ENCODE data around the gene MYCBPAP.
A peak's percentile ranks its signal among the peaks of the same experiment; 100 is the strongest.

Gene MYCBPAP

GRCh38 chr17:50480854-50481490, 27.3 kb upstream of the MYCBPAP start:
- intact Hi-C loops (cut with DNase I; ENCODE audit: low total_unique reads): loop anchor here (5.0 to 10.0 kb wide), 2 partner anchors 61 to 204 kb away; no protein-coding TSS in a partner anchor
- Histone ChIP-seq H3K27ac (peak overlapping the region; percentile 84 to 91), H3K27me3 (peaks cover 0 to 8% of the 10 kb centered on the region in 2 donors), H3K36me3 (peaks cover 9 to 35% (median 28%) of the 10 kb centered on the region in 3 donors), H3K4me1 (peaks cover 0 to 38% (median 24%) of the 10 kb centered on the region in 4 donors), H3K9me3 (no peaks in the 10 kb centered on the region), H3K4me3 (no peak overlapping the region)
- no peak for DNase-seq
- TF ChIP-seq CTCF (IDR thresholded peaks at IDR 0.05): no peak

- H3K27ac ChIP-seq: peak overlapping the region; percentile 84
- H3K4me3 ChIP-seq: no peak overlapping the region
- TF ChIP-seq CTCF (IDR thresholded peaks at IDR 0.05): no peak
- H3K27me3 ChIP-seq: peaks cover 0 to 1% of the 10 kb centered on the region in 2 donors
- no peak for DNase-seq
- intact Hi-C loops (cut with DNase I; ENCODE audit: low total_unique reads): loop anchor here (2.0 to 10.0 kb wide), 3 partner anchors 61 to 203 kb away; no protein-coding TSS in a partner anchor
- peaks cover 0 to 38% (median 24%) of the 10 kb centered on the region in 4 donors for H3K4me1 ChIP-seq
- peaks cover 12 to 40% (median 31%) of the 10 kb centered on the region in 3 donors for H3K36me3 ChIP-seq
- H3K9me3 ChIP-seq: no peaks in the 10 kb centered on the region
Measured at GRCh38 chr17:50481648-50482047, 26.6 kb upstream of the MYCBPAP start.

- H3K9me3 ChIP-seq: no peaks in the 10 kb centered on the region
- H3K4me1 ChIP-seq: peaks cover 0 to 38% (median 24%) of the 10 kb centered on the region in 4 donors
- no peaks in the 10 kb centered on the region for H3K27me3 ChIP-seq
- H3K4me3 ChIP-seq: no peak overlapping the region
- no peak for DNase-seq
- H3K27ac ChIP-seq: peak overlapping the region; percentile 84
- intact Hi-C loops (cut with DNase I; ENCODE audit: low total_unique reads): loop anchor here (2.0 to 10.0 kb wide), 3 partner anchors 60 to 203 kb away; no protein-coding TSS in a partner anchor
- H3K36me3 ChIP-seq: peaks cover 12 to 44% (median 31%) of the 10 kb centered on the region in 3 donors
- no peak for TF ChIP-seq CTCF (IDR thresholded peaks at IDR 0.05)
Measured at GRCh38 chr17:50482110-50482509, 26.1 kb upstream of the MYCBPAP start.

- no peak overlapping the region for H3K4me3 ChIP-seq
- intact Hi-C loops (cut with DNase I; ENCODE audit: low total_unique reads): loop anchor here (2.0 to 10.0 kb wide), 3 partner anchors 60 to 202 kb away; no protein-coding TSS in a partner anchor
- peaks cover 0 to 38% (median 24%) of the 10 kb centered on the region in 4 donors for H3K4me1 ChIP-seq
- H3K27ac ChIP-seq: peak overlapping the region; percentile 84
- no peaks in the 10 kb centered on the region for H3K9me3 ChIP-seq
- peak; percentile 88 to 93 for TF ChIP-seq CTCF (IDR thresholded peaks at IDR 0.05)
- H3K36me3 ChIP-seq: peaks cover 12 to 48% (median 31%) of the 10 kb centered on the region in 3 donors
- no peaks in the 10 kb centered on the region for H3K27me3 ChIP-seq
- DNase-seq: peak; percentile 98 to 99
Measured at GRCh38 chr17:50482516-50482915, 25.7 kb upstream of the MYCBPAP start.

- H3K36me3 ChIP-seq: peaks cover 12 to 53% (median 31%) of the 10 kb centered on the region in 3 donors
- no peaks in the 10 kb centered on the region for H3K27me3 ChIP-seq
- no peaks in the 10 kb centered on the region for H3K9me3 ChIP-seq
- H3K4me1 ChIP-seq: peaks cover 0 to 30% (median 20%) of the 10 kb centered on the region in 4 donors
- H3K27ac ChIP-seq: peak overlapping the region; percentile 84
- no peak overlapping the region for H3K4me3 ChIP-seq
- intact Hi-C loops (cut with DNase I; ENCODE audit: low total_unique reads): loop anchor here (2.0 to 10.0 kb wide), 3 partner anchors 59 to 202 kb away; no protein-coding TSS in a partner anchor
- no peak for DNase-seq
- no peak for TF ChIP-seq CTCF (IDR thresholded peaks at IDR 0.05)
Measured at GRCh38 chr17:50483266-50483665, 25.0 kb upstream of the MYCBPAP start.

Measured in tibial artery (tissue), 4 donors.